GM18873 (cell line): ENCODE results near the gene DACT2.

Experiments used
- ATAC-seq: cut with Tn5 transposase; IDR thresholded peaks from one replicate; pipeline ENCODE4 v1.9.1; 2021; ENCODE audit warnings: mild to moderate bottlenecking, moderate library complexity, moderate number of reproducible peaks; ENCODE audit not compliant: unreplicated experiment, low FRiP score

Gene DACT2

DNA sequence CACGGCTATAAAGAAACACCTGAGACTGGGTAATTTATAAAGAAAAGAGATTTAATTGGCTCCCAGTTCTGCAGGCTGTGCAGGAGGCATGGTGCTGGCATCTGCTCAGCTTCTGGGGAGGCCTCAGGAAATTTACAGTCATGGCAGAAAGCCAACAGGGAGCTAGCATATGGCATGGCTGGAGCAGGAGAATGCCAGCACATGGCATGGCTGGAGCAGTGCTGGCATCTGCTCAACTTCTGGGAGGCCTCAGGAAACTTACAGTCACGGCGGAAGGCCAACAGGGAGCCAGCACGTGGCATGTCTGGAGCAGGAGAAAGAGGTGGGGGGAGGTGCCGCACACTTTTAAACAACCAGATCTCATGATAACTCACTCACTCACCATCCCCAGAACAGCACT lies 32.5 kb upstream of the DACT2 start:
- no peak for ATAC-seq

DNA sequence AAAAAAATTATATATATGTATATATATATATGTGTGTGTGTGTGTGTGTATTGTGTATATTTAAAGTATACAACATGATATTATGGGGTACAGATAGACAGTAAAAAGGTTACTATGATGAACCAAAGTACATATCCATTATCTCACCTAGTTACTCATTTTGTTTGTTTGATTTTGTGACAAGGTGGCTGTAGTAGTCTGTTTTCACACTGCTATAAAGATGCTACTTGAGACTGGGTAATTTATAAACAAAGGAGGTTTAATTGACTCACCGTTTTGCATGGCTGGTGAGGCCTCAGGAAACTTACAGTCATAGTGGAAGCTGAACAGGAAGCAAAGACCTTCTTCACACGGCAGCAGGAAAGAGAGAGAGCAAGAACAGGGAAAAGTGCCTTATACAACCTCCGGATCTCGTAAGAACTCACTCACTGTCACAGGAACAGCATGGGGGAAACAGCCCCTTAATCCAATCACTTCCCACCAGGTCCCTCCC lies 30.2 kb upstream of the DACT2 start:
- no peak for ATAC-seq

DNA sequence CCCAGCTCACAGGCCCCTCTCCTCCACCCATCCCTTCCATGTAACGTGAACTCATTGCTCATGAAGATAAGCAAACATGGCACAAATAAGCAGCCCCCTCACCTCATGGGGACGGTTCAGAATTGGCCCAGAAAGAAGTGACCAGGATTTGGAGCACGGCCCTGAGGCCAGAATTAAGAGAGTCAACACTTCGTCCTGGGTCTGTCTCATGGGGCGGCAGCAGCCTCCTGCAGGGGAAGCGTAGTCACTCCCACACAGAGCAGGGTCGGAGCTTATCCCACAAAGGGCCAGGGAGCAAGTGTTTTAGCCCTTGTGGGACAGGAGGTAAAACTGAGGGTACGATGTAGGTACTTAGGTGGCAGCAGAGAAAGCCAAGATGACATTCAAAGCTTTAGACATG lies 28.6 kb upstream of the DACT2 start:
- no peak for ATAC-seq

DNA sequence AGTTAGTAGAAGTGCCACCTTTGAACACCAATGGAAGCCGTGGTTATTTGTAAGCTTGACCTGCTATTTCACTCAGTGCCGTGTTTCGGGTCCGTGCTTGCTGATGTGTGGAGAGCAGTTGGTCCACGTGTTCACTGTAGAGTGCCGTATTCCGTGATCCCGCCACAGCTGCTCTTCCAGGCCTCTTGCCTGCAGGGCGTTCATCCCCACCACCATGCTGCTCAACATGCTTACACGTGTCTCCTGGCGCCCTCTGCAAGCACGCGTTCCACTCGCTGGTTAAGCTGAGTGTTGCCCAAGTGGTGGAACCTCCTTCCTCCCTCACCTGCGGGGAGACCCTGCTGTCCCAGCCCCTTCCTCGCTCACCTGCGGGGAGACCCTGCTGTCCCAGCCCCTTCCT lies 28.0 kb upstream of the DACT2 start:
- ATAC-seq = no peak

DNA sequence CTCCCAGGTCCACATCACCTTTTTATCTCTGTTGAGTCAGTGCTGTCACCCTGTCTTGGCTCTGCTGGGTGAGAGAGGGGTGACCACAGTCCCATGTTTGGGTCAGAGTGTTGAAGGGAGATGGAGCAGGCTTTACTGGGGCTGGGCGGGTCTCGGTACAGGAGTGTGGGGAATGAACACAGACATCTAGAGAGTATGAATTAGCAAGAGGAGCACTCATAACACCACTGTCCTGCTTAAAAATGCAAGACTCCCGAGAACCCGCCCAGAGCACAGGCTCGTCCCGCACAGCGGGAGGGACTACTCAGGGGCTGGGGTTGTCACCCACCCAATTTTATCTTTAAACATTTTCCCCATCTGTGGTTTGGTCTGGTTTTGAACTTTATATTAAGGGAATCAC lies 27.5 kb upstream of the DACT2 start:
- ATAC-seq = no peak

- no peak for ATAC-seq
Observed at GRCh38 chr6:168345896-168346754, 26.5 kb upstream of the DACT2 start.

GRCh38 chr6:168345266-168345665 lies 25.7 kb upstream of the DACT2 start:
- ATAC-seq = no peak

DNA sequence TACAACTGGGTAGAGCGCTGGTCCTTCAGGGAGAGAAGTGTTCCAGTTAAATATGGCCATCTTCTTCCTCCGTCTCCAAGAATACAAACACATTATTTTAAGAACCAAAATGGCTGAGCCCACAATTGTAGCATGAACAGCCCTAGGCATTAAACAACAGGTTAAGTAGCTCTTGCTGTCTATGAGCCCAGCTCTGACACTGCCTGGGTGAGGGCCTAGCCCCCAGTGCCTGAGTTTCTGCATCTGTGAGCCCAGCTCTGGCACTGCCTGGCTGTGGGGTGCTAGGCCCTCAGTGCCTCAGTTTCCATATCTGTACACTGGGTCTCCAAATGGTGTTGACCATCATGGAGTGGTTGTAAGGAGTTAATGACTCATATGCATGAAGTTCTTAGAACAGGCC lies 24.8 kb upstream of the DACT2 start:
- ATAC-seq = no peak

- ATAC-seq = no peak
Observed at GRCh38 chr6:168343239-168344150, 23.9 kb upstream of the DACT2 start.

GRCh38 chr6:168342636-168343035 lies 23.1 kb upstream of the DACT2 start:
- no peak for ATAC-seq

- ATAC-seq = no peak
Observed at GRCh38 chr6:168341280-168341900, 21.8 kb upstream of the DACT2 start.

DNA sequence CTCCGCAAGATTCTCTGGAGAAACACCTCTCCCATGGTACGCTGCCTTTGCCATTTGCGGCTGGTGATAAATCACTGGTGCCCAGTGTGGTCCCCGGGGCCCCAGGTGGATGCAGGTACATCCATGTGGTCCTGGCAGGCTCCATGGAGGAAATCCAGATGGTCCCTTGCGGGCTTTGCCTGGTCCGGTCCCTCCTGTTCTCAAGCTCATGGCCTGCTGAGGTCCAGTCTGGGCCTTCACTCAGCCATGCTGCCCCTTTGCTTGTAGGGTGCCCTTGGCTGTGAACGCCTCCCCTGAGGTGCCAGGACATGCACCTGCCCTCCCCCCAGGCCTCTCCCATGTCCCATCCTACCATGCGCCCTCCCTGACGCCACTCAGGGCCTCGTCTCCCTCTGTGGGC lies 21.2 kb upstream of the DACT2 start:
- ATAC-seq = no peak

DNA sequence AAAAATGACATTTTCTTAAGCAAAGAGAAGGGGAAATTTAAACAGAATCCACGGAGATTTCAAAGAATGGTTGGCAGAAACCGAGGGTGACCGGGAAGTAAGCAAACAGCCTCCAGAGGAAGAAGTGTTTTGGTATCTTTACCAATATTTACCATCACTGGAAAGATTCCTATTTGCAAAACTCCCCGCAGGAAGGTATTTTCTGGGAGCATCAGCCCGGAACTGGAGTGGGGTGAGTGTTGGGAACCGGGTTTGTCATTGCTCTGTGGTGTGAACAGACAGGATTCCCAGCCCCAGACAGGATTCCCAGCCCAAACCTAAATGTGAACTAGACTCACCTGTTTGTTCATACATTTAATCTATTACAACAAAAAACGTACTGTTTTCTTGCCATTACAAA lies 19.2 kb upstream of the DACT2 start:
- no peak for ATAC-seq

- no peak for ATAC-seq
Observed at GRCh38 chr6:168336967-168337366, 17.4 kb upstream of the DACT2 start.

- no peak for ATAC-seq
Observed at GRCh38 chr6:168333989-168334388, 14.4 kb upstream of the DACT2 start.

GRCh38 chr6:168333491-168333890 lies 13.9 kb upstream of the DACT2 start:
- no peak for ATAC-seq

DNA sequence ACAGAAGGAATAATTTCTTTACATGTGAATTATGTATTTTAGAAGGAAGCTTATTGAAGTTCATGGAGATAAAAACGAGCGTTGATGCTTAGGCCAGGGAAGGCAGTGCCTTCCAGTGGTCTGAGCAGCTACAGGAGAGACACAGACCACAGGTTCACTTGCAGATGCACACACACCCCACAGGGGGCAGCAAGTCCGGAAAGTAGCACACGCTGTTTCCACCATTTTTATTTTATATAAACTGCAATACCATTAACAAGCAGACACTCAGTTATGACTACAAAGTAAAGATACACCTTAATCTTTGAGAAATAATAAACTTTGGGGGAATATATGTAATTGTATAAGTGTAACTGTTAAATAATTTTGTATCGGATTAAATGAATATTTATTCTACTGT lies 13.5 kb upstream of the DACT2 start:
- no peak for ATAC-seq

DNA sequence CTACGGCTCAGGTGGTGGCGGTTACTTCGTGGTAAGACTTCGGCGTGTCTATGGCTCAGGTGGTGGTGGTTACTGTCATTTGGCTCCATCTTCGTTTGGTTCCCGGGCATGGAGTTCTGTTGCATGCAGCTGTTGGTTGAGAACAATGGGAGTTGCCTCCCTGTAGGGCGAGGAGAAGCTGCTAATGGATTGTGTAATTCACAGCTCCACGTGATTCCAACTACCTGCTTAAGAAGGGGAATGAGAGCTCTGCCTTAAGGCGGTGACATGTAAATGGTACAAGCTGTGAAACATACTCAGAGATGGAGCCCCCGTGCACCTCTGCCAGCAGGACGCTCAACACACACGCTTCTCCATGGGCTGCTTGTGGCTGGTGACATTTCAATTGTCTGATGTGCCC lies 12.4 kb upstream of the DACT2 start:
- no peak for ATAC-seq

DNA sequence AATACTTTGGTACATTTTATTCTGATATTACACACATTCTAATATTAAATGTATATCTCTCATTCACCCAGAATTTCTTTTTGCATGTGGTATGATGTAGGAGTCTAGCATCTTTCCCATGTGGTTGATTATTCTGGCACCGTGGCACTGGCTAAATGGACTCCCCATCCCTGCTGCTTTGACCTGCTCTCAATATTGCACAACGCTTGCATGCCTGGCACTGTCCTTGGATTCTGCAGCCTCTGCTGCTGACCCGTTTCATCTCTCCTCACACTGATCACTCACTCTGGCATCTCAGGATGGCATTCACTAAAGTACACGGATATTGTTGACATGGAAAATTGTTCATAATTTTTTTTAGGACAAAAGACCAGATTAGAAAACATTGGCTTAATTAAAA lies 11.5 kb upstream of the DACT2 start:
- ATAC-seq = no peak

GRCh38 chr6:168330403-168330802 lies 10.8 kb upstream of the DACT2 start:
- no peak for ATAC-seq

DNA sequence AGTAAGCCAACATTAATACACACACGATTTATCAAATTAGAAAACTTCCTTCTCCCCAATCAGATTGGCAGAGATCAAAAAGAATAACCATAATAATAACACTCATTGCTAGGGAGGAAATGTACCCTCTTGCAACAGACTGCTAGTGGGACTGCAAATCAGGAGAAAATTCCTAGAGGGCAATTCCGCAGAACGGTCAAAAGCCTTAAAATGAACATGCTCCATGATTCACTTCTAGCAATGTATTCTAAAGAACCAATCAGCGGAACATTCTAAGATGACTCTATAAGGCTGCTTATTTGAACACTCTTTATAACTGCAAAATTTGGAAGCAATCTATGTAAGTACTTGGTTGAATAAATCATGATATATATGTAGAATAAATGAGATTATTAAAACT lies 8.5 kb upstream of the DACT2 start:
- no peak for ATAC-seq
